Gastrocnemius medialis (tissue), 4 donors: Measurements from ENCODE around the gene CHST5.

Experiments
- POLR2A ChIP-seq, 2 donors: fragments of 450-650 bp; IDR thresholded peaks; one replicate each; pipeline ENCODE4 v1.6.1; 2017; ENCODE audit warnings: antibody characterized with exemption in 2 of 2, mild to moderate bottlenecking in 2 of 2, moderate library complexity in 2 of 2
- TF ChIP-seq, protein P1 (sequence below), 5 experiments: fragments of 450-650 bp in 3 of 5; fragments of 200-600 bp in 2 of 5; sonication (generic) in 2 of 5; IDR thresholded peaks in 4 of 5; conservative IDR thresholded peaks in 1 of 5; 1 replicate in 4 of 5; 2 replicates in 1 of 5; pipeline ENCODE4 v1.5.1; 2016 to 2019; ENCODE audit warnings: antibody characterized with exemption in 5 of 5, mild to moderate bottlenecking in 3 of 5, moderate library complexity in 3 of 5

DNA sequence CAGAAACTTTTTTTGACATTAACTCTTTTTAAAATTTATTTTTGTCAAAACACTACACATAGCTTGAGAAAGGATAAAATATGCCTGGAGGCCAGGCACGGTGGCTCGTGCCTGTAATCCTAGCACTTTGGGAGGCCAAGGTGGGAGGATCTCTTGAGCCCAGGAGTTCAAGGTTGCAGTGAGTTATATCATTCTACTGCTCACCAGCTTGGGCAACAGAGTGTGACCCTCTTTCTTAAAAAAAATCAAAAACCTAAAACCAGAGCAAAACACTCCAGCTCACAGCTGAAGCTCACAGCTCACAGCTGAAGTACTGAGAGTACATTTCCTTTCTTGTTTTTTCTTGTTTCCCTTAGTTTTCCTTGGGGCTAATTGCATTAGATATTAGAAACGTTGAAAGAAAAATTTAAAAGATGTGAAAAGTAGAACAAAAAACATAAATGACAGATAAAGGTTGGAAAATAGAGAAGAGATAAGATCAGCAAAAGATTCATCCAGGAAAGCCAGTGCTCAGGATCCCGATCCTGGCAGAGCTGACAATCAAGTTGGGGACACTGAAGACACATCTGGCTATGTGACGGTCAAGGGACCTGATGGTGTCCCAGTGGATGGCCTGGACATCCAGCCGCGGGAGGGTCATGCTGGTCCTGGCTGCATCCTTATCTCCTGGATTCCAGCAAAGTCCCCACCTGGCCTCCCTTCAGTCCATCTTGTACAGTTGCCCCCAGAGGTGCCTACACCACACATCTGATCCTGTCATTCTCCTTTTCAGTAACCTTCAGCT is 50.5 kb downstream of the CHST5 start:
- TF ChIP-seq, protein P1, sequence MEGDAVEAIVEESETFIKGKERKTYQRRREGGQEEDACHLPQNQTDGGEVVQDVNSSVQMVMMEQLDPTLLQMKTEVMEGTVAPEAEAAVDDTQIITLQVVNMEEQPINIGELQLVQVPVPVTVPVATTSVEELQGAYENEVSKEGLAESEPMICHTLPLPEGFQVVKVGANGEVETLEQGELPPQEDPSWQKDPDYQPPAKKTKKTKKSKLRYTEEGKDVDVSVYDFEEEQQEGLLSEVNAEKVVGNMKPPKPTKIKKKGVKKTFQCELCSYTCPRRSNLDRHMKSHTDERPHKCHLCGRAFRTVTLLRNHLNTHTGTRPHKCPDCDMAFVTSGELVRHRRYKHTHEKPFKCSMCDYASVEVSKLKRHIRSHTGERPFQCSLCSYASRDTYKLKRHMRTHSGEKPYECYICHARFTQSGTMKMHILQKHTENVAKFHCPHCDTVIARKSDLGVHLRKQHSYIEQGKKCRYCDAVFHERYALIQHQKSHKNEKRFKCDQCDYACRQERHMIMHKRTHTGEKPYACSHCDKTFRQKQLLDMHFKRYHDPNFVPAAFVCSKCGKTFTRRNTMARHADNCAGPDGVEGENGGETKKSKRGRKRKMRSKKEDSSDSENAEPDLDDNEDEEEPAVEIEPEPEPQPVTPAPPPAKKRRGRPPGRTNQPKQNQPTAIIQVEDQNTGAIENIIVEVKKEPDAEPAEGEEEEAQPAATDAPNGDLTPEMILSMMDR (IDR thresholded peaks at IDR 0.05 in 4 of 5, conservative IDR thresholded peaks at IDR 0.05 in 1 of 5): no peak
- no peak for TF ChIP-seq POLR2A (IDR thresholded peaks at IDR 0.05)
